ENCODE data around the gene ZBTB47. TPM values are rescaled to one million over a fixed set of nuclear protein-coding genes. Genes with fewer than 3 reads are reported as not detected.

The ZBTB47 gene
- total RNA-seq, 2 donors from 2014 or later, result 0.34 to 1.8 TPM

DNA sequence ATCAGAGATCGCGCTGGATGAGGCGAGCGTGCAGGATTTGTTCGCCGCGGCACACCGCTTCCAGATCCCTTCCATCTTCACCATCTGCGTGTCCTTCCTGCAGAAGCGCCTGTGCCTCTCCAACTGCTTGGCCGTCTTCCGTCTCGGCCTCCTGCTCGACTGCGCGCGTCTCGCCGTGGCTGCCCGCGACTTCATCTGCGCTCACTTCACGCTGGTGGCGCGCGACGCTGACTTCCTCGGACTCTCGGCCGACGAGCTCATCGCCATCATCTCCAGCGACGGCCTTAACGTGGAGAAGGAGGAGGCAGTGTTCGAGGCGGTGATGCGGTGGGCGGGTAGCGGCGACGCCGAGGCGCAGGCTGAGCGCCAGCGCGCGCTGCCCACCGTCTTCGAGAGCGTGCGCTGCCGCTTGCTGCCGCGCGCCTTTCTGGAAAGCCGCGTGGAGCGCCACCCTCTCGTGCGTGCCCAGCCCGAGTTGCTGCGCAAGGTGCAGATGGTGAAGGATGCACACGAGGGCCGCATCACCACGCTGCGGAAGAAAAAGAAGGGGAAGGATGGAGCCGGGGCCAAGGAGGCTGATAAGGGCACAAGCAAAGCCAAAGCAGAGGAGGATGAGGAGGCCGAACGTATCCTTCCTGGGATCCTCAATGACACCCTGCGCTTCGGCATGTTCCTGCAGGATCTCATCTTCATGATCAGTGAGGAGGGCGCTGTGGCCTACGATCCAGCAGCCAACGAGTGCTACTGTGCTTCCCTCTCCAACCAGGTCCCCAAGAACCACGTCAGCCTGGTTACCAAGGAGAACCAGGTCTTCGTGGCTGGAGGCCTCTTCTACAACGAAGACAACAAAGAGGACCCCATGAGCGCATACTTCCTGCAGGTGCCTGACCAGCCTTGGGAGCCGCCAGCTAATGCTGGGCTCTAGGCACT is 32.7 kb downstream of the ZBTB47 start:
- DNase-seq (ENCODE audit: low spot score in 2 of 2), result no peak
- no peak for ATAC-seq
- no peaks in the 10 kb centered on the region for H3K9me3 Mint-ChIP-seq
- no peaks in the 10 kb centered on the region for H3K36me3 Mint-ChIP-seq
- no peak overlapping the region for H3K27ac Mint-ChIP-seq

- Mint-ChIP-seq H3K9me3 (no peaks in the 10 kb centered on the region), H3K36me3 (no peaks in the 10 kb centered on the region), H3K27ac (no peak overlapping the region)
- ATAC-seq, result no peak
- DNase-seq (ENCODE audit: low spot score in 2 of 2), result no peak
Measured at GRCh38 chr3:42686832-42687650, 33.5 kb downstream of the ZBTB47 start.

DNA sequence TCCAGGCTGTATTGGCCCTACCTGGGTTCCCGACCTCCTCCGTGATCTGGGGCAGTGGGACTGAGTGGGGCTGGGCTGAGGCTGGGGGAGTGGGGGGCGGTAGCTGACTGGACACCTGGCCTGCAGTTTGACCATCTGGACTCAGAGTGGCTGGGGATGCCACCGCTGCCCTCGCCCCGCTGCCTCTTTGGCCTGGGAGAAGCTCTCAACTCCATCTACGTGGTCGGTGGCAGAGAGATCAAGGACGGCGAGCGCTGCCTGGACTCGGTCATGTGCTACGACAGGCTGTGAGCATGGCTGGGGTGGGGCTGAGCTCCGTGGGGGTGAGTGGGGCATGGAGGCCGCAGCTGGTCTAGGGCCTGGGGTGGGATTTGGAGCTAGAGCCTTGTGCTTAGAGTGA is 34.5 kb downstream of the ZBTB47 start:
- Mint-ChIP-seq H3K36me3 (no peaks in the 10 kb centered on the region), H3K9me3 (no peaks in the 10 kb centered on the region), H3K27ac (no peak overlapping the region)
- no peak for ATAC-seq
- DNase-seq (ENCODE audit: low spot score in 2 of 2), result no peak

DNA sequence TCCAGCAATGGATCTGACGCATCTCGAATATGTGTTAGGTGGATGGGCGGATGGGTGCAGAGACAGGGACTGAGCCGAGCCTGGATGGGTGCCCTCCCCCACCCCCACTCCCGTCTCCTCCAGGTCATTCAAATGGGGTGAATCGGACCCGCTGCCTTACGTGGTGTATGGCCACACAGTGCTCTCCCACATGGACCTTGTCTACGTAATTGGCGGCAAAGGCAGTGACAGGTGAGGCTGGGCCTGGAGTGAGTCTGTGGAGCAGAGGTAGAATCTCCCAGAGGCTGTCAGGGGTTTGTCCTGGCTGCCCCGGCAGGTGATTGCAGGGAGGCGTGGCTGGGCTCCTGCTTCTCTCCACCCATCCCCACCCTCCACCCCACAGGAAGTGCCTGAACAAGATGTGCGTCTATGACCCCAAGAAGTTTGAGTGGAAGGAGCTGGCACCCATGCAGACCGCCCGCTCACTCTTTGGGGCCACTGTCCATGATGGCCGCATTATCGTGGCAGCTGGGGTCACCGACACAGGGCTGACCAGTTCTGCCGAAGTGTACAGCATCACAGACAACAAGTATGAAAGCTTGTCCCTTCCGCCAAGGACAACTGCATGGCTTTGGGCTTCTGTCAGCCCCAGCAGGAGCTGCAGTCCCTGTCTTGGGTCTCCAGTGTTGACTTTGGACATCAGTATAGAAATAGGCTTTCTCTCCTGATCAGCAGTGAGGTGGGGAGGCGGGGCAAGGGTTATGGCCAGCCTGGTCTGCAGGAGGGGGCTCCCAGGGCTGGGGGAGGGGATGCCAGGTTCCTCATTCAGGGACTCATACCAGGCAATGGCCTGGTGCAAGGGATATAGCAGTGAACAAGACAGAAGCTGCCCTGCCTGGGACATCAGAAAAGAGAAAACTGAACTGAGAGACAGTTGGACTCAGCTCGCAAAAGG is 35.3 kb downstream of the ZBTB47 start:
- DNase-seq (ENCODE audit: low spot score in 2 of 2) (no peak), ATAC-seq (no peak)
- no peaks in the 10 kb centered on the region for H3K9me3 Mint-ChIP-seq
- no peak overlapping the region for H3K27ac Mint-ChIP-seq
- H3K36me3 Mint-ChIP-seq, result no peaks in the 10 kb centered on the region

DNA sequence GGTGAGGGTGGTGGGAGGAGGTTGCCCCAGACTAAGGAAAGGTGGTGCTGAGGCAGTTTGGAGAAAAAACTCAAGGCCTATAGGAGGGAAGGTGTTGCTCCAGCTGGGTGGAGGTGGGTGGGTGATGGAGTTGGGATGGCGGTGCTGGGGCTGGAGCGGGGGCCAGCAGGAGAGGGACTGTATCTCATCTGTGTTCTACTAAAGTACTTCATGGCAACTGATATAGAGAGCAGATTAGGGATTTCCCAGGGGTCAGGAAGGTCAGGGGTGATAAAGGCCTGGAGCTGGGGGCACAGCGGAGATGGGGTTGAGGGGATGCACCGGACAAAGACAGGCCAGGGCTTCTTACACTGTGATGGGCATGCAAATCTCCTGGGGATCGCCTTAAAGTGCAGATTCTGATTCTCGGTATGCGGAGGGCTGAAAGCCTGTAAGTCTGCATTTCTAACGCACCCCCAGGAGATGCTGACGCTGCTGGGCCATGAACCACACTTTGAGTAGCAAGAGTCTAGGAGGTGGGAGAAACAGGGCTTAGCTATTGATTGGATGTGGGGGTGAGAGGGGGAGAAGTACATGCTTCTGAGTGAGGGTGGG is 36.0 kb downstream of the ZBTB47 start:
- Mint-ChIP-seq H3K36me3 (no peaks in the 10 kb centered on the region), H3K27ac (peak overlapping the region in 1 of 2 donors; percentile 31), H3K9me3 (no peaks in the 10 kb centered on the region)
- no peak for ATAC-seq
- DNase-seq (ENCODE audit: low spot score in 2 of 2), result peak in 1 of 2 donors; percentile 35

GRCh38 chr3:42690191-42690590 is 36.7 kb downstream of the ZBTB47 start:
- peak in 1 of 2 donors; percentile 25 for DNase-seq (ENCODE audit: low spot score in 2 of 2)
- no peaks in the 10 kb centered on the region for H3K36me3 Mint-ChIP-seq
- no peak for ATAC-seq
- no peaks in the 10 kb centered on the region for H3K9me3 Mint-ChIP-seq
- H3K27ac Mint-ChIP-seq, result no peak overlapping the region

DNA sequence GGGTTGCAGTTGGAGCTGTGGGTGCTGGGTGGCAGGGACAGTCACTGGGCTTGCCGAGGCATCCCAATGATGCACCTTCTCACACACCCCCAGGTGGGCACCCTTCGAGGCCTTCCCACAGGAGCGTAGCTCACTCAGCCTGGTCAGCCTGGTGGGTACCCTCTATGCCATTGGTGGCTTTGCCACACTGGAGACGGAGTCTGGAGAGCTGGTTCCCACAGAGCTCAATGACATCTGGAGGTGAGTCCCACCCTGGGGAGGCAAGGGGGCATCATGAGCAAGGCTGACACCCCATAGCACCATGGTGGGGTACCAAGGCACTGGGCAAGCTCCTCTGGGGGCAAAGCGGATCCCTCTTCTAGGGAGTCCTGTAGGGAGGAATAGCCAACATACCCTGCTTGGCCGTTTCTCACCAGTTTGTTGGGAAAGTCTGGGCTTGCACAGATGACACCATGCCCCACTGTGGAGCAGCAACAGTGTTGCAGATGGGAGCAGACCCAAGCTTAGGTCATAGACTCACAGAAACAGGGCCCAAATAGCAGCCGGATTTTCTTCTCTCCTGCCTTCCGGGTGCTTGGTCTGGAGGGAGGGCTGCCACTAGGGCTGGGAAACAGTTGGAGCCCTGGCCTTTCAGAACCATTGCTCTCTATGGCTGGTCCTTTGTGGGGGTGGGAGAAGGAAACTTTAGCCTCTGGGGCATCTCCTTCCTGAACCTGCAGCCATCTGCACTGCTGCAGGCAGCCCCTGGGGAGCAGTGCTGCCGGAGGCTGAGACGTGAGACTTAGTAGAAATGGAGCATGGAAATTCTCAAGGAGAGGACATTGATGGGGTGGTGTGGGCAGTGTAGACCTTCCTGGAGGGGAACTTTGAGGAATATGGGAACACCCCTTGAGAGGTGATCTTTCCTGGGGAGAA is 37.5 kb downstream of the ZBTB47 start:
- H3K27ac Mint-ChIP-seq, result no peak overlapping the region
- no peaks in the 10 kb centered on the region for H3K9me3 Mint-ChIP-seq
- DNase-seq (ENCODE audit: low spot score in 2 of 2) (peak in 1 of 2 donors; percentile 30), ATAC-seq (no peak)
- H3K36me3 Mint-ChIP-seq, result no peaks in the 10 kb centered on the region

DNA sequence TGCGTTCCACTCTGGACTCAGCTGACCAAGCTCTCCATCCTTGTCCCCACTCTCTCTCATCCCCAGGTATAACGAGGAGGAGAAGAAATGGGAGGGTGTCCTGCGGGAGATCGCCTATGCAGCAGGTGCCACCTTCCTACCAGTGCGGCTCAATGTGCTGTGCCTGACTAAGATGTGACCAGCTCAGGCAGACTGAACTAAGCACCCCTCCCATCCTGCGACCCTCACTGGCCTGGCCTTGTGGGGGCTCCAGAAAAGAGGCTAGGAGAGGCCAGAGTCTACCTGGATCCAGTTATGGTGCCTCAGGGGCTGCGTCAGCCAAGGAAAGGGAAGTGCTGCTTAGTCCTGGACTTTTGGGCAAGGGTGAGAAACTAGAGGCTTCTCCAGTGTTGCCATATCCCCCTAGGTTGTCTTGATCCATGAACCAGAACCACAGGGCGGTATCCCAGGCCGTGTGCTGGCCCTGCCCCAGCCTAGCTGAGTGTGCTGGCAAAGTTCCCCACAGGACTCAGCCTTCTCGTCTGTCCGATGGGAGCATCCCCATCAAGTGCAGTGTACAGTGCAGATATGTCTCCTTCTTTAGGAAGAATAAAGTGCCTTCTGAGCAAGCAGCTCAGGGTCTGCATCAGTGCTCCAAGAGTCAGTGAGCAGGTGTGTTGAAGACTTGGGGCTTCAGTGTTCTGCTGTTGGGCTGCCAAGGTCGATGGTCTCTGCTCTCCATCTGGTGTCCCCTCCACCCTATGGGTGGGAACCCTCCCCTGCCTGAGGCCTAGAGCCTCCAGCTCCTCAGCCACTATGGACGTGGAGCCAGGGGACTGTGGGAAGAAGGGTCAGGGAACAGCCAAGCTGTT is 38.5 kb downstream of the ZBTB47 start:
- DNase-seq (ENCODE audit: low spot score in 2 of 2) (peak in 1 of 2 donors; percentile 23), ATAC-seq (no peak)
- no peak overlapping the region for H3K27ac Mint-ChIP-seq

GRCh38 chr3:42692667-42693529 is 39.4 kb downstream of the ZBTB47 start:
- Mint-ChIP-seq H3K36me3 (no peaks in the 10 kb centered on the region), H3K9me3 (no peaks in the 10 kb centered on the region), H3K27ac (no peak overlapping the region)
- DNase-seq (ENCODE audit: low spot score in 2 of 2) (peak in 1 of 2 donors; percentile 37), ATAC-seq (no peak)

More for the DNA sequence above, 38.5 kb downstream of the ZBTB47 start:
- Mint-ChIP-seq H3K36me3 (no peaks in the 10 kb centered on the region), H3K9me3 (no peaks in the 10 kb centered on the region)

DNA sequence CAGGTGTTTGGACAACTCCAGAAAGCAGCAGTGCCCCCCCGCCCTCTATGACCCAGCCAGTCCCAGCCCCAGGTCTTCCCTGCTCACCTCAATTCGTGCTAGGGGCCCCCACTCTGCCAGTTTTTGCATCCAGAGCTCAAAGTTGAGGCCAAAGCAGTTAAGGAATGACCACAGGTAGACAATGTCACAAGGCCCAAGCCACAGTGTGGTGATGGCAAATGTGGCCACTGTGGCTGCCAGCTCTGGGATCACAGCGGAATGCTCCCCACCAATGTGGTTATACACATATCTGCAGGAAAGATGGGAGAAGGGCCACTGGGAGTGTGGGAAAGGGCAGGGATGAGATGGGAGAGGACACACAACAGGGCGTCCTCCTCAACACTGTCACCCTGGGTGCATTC is 40.0 kb downstream of the ZBTB47 start:
- no peak overlapping the region for H3K27ac Mint-ChIP-seq
- DNase-seq (ENCODE audit: low spot score in 2 of 2), result peak in 1 of 2 donors; percentile 18
- ATAC-seq, result no peak
- H3K36me3 Mint-ChIP-seq, result no peaks in the 10 kb centered on the region
- H3K9me3 Mint-ChIP-seq, result no peaks in the 10 kb centered on the region

GRCh38 chr3:42694366-42694765 is 40.9 kb downstream of the ZBTB47 start:
- Mint-ChIP-seq H3K9me3 (no peaks in the 10 kb centered on the region), H3K27ac (no peak overlapping the region), H3K36me3 (no peaks in the 10 kb centered on the region)
- DNase-seq (ENCODE audit: low spot score in 2 of 2) (no peak), ATAC-seq (no peak)

DNA sequence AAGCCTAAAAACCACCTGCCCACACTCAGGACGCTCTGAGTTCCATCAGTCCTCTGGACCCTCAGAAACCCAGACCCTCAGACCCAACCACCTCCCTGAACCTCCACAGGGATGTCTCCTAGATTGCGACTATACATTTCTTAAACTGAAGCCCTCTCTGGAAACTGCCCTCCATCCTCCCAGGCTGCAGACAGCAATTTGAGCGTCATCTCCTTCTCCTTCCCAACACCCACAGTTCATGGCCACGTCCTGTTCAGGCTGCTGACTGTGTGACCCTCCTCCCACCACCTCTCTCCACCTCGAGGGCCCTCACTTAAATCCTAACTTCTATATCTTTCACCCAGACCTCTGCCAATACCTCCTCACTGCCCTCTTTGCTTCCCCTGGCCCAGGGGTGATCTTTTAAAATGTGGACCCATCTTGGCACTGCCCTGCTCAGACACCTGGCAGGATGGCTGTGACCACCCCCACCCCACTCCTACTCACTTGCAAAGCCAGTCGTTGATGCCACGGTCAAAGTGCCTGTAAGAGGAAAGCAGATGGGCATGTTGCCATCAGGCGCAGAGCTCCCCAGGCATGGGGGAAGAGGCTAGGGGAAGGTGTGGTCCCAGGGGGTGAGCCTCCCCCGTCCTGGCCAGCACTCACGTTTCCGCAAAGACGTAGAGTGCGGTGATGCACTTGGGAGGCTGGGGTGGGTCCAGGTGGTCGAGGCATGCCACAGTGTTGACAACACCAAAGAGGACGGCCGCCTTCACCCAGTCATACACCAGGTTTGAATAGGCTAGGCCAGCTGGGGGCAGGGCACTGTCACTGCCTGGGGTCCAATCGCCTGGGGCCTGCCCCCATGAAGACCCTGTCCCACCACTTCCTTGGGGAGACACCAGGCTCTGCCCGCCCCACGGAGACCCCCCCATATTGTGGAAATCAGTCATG is 43.1 kb downstream of the ZBTB47 start:
- H3K36me3 Mint-ChIP-seq, result no peaks in the 10 kb centered on the region

More for the DNA sequence above, 43.1 kb downstream of the ZBTB47 start:
- ATAC-seq (no peak), DNase-seq (ENCODE audit: low spot score in 2 of 2) (no peak)
- Mint-ChIP-seq H3K27ac (no peak overlapping the region), H3K9me3 (no peaks in the 10 kb centered on the region)
